OCI-LY7 (cell line): ENCODE measurements around the gene GUCY2F.

Experiments
- EZH2phosphoT487 ChIP-seq: fragments of 200-600 bp; sonication (generic); IDR thresholded peaks from 2 replicates; pipeline ENCODE4 v1.6.1; 2018; ENCODE audit warnings: low read depth, borderline replicate concordance, mild to moderate bottlenecking, mixed run types, antibody characterized with exemption, low read length, moderate library complexity, mixed read lengths
- TF ChIP-seq, protein P1 (sequence below): fragments of 200-600 bp; sonication (generic); conservative IDR thresholded peaks from 2 replicates; pipeline ENCODE4 v1.5.1; 2014; ENCODE audit warnings: mild to moderate bottlenecking, antibody characterized with exemption, low read length, moderate library complexity, mixed read lengths

GRCh38 chrX:109441266-109441665, 40.6 kb downstream of the GUCY2F start:
- TF ChIP-seq, protein P1, sequence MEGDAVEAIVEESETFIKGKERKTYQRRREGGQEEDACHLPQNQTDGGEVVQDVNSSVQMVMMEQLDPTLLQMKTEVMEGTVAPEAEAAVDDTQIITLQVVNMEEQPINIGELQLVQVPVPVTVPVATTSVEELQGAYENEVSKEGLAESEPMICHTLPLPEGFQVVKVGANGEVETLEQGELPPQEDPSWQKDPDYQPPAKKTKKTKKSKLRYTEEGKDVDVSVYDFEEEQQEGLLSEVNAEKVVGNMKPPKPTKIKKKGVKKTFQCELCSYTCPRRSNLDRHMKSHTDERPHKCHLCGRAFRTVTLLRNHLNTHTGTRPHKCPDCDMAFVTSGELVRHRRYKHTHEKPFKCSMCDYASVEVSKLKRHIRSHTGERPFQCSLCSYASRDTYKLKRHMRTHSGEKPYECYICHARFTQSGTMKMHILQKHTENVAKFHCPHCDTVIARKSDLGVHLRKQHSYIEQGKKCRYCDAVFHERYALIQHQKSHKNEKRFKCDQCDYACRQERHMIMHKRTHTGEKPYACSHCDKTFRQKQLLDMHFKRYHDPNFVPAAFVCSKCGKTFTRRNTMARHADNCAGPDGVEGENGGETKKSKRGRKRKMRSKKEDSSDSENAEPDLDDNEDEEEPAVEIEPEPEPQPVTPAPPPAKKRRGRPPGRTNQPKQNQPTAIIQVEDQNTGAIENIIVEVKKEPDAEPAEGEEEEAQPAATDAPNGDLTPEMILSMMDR: no peak
- TF ChIP-seq EZH2phosphoT487: no peak
